ENCODE data around the gene ANKRD29. TPM values are rescaled to one million over a fixed set of nuclear protein-coding genes. Genes with fewer than 3 reads are reported as not detected.

Gene ANKRD29
- total RNA-seq, 2 experiments from 2014 or later = not detected

DNA sequence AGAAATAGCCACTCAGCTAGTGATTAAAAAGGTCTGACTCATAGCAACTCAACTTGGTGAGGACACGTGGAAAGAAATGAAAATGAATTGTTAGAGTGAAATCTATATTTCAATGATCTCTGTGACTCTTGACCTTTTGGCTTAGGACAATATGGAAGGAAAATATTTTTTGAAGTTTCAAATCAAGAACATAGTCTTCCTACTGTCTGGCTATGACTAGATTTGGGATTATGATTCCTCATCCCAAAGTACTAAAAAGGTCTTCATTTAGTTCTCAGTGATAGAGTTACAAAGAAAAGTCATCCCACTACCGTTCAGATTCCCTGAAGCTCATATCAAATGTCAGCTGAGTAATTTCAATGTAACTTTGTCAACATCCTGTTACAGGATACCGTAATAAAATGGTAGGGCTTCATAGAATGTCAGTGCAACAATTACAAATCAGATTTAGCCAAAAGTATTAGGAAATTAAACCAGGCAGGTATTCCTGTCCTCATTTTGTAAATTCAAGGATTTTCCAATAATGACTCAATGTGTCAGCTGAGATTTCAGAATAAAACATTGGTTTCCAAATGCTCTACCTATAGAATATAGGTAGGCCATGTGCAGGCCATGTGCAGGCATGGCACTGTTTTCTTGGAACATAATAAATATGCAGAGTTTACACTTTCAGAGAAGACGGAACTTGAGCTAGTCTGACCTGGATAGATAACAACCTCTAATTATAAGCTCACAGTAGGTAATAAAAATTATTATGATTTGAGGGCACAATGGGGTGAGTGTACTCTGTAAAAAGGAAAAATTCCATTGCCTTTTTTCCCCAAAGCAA, 36.0 kb downstream of the ANKRD29 start:
- no peak overlapping the region for H2AFZ ChIP-seq (ENCODE audit: low read length)
- no peak for DNase-seq (ENCODE audit: low spot score)
- no peaks in the 10 kb centered on the region for H3K9me2 ChIP-seq (ENCODE audit: insufficient read depth, low read length)
- no peak overlapping the region for H3K27ac ChIP-seq (ENCODE audit: low read depth, low read length, poor library complexity, severe bottlenecking)
- BruUV-seq (replicated peaks) = no TSS peak
- no peaks in the 10 kb centered on the region for H3K9me3 ChIP-seq (ENCODE audit: low read length)
- ChIA-PET POLR2A (interaction anchor here (0.6 to 0.9 kb wide), 2 partner anchors 12 to 658 kb away, joined by 3 read pairs; no protein-coding TSS in a partner anchor), CTCF (ENCODE audit: unreplicated experiment) (no interaction called here)
- H3K36me3 ChIP-seq (ENCODE audit: insufficient read depth, low read length) = no peaks in the 10 kb centered on the region
- H4K20me1 ChIP-seq (ENCODE audit: insufficient read depth, low read length) = no peaks in the 10 kb centered on the region
- no peaks in the 10 kb centered on the region for H3K4me1 ChIP-seq (ENCODE audit: insufficient read depth, low read length, poor library complexity, severe bottlenecking)
- intact Hi-C loops (cut with micrococcal nuclease; ENCODE audit: unreplicated experiment) = loop anchor here (10.0 kb wide), 1 partner anchor 378 kb away; no protein-coding TSS in a partner anchor
- TF ChIP-seq EZH2phosphoT487 (IDR thresholded peaks at IDR 0.05; ENCODE audit: borderline replicate concordance, low read depth, low read length) = no peak
- TF ChIP-seq, protein P1, sequence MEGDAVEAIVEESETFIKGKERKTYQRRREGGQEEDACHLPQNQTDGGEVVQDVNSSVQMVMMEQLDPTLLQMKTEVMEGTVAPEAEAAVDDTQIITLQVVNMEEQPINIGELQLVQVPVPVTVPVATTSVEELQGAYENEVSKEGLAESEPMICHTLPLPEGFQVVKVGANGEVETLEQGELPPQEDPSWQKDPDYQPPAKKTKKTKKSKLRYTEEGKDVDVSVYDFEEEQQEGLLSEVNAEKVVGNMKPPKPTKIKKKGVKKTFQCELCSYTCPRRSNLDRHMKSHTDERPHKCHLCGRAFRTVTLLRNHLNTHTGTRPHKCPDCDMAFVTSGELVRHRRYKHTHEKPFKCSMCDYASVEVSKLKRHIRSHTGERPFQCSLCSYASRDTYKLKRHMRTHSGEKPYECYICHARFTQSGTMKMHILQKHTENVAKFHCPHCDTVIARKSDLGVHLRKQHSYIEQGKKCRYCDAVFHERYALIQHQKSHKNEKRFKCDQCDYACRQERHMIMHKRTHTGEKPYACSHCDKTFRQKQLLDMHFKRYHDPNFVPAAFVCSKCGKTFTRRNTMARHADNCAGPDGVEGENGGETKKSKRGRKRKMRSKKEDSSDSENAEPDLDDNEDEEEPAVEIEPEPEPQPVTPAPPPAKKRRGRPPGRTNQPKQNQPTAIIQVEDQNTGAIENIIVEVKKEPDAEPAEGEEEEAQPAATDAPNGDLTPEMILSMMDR (conservative IDR thresholded peaks at IDR 0.05; ENCODE audit: low read length) = no peak
- no peak overlapping the region for H3K4me2 ChIP-seq (ENCODE audit: low read length)
- no peak overlapping the region for H3K4me3 ChIP-seq (ENCODE audit: low read depth, low read length, poor library complexity, severe bottlenecking)
- no peaks in the 10 kb centered on the region for H3K79me2 ChIP-seq (ENCODE audit: insufficient read depth, low read depth, low read length)

DNA sequence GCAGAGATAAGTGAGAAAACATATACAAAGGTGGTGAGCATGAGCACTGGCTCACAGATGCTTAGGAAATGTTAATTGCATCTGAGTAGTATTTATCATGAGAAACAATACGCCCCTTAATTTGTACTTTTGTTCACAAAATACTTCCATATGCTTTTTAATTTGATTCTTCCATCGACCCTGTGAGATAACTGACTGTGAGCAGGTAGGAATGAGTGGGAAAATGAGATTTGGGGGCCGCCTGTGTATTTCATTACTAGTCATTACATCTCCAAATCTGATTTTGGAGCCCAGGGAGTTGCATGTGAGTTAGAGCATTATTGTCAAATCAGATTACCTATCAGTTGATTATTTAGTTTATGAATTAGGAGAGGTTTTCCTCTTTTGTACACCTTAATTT, 39.7 kb downstream of the ANKRD29 start:
- no peak overlapping the region for H3K27ac ChIP-seq (ENCODE audit: low read depth, low read length, poor library complexity, severe bottlenecking)
- BruUV-seq (replicated peaks) = no TSS peak
- TF ChIP-seq, protein P1 (conservative IDR thresholded peaks at IDR 0.05; ENCODE audit: low read length) = no peak
- TF ChIP-seq EZH2phosphoT487 (IDR thresholded peaks at IDR 0.05; ENCODE audit: borderline replicate concordance, low read depth, low read length) = no peak
- H3K9me3 ChIP-seq (ENCODE audit: low read length) = no peaks in the 10 kb centered on the region
- intact Hi-C loops (cut with micrococcal nuclease; ENCODE audit: unreplicated experiment) = loop anchor here (5.0 to 10.0 kb wide), 2 partner anchors 79 to 382 kb away; no protein-coding TSS in a partner anchor
- no peak overlapping the region for H2AFZ ChIP-seq (ENCODE audit: low read length)
- ChIA-PET CTCF (ENCODE audit: unreplicated experiment) (no interaction called here), POLR2A (no interaction called here)
- H4K20me1 ChIP-seq (ENCODE audit: insufficient read depth, low read length) = no peaks in the 10 kb centered on the region
- DNase-seq (ENCODE audit: low spot score) = no peak
- no peaks in the 10 kb centered on the region for H3K9me2 ChIP-seq (ENCODE audit: insufficient read depth, low read length)
- H3K79me2 ChIP-seq (ENCODE audit: insufficient read depth, low read depth, low read length) = no peaks in the 10 kb centered on the region
- no peak overlapping the region for H3K4me3 ChIP-seq (ENCODE audit: low read depth, low read length, poor library complexity, severe bottlenecking)
- no peaks in the 10 kb centered on the region for H3K36me3 ChIP-seq (ENCODE audit: insufficient read depth, low read length)
- H3K4me2 ChIP-seq (ENCODE audit: low read length) = no peak overlapping the region
- no peaks in the 10 kb centered on the region for H3K4me1 ChIP-seq (ENCODE audit: insufficient read depth, low read length, poor library complexity, severe bottlenecking)

DNA sequence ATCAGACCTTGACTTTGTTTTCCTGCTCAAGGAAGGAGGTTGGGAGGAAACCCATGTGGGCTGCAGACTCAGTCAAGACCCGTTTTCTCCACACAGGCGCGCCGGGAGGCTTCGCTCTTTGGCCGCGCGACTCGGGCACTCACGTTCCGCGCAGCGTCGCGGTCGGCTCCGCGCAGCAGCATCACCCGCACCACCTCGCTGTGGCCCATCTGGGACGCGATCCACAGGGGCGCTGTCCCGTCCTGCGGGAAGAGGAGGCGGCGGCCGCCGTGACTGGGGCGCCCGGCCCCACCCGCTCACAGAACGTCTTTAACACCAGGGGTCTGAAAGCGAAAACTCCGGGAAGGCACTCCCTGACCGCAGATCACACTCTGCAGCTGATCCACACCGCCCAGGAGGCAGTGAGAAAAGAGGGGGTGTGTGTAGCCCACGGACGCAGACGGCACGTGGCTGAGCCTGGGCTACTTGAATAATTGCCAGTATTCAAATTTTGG, 43.3 kb downstream of the ANKRD29 start:
- BruUV-seq (replicated peaks) = no TSS peak
- H4K20me1 ChIP-seq (ENCODE audit: insufficient read depth, low read length) = no peaks in the 10 kb centered on the region
- H3K79me2 ChIP-seq (ENCODE audit: insufficient read depth, low read depth, low read length) = no peaks in the 10 kb centered on the region
- H3K9me3 ChIP-seq (ENCODE audit: low read length) = no peaks in the 10 kb centered on the region
- no peak for DNase-seq (ENCODE audit: low spot score)
- H3K27ac ChIP-seq (ENCODE audit: low read depth, low read length, poor library complexity, severe bottlenecking) = no peak overlapping the region
- ChIA-PET POLR2A (interaction anchor here (0.7 kb wide), 1 partner anchor 70 kb away, joined by 3 read pairs; no protein-coding TSS in a partner anchor), CTCF (ENCODE audit: unreplicated experiment) (no interaction called here)
- no peaks in the 10 kb centered on the region for H3K4me1 ChIP-seq (ENCODE audit: insufficient read depth, low read length, poor library complexity, severe bottlenecking)
- TF ChIP-seq EZH2phosphoT487 (IDR thresholded peaks at IDR 0.05; ENCODE audit: borderline replicate concordance, low read depth, low read length) = no peak
- TF ChIP-seq, protein P1 (conservative IDR thresholded peaks at IDR 0.05; ENCODE audit: low read length) = no peak
- H3K9me2 ChIP-seq (ENCODE audit: insufficient read depth, low read length) = no peaks in the 10 kb centered on the region
- H3K4me2 ChIP-seq (ENCODE audit: low read length) = no peak overlapping the region
- intact Hi-C loops (cut with micrococcal nuclease; ENCODE audit: unreplicated experiment) = no loop called here
- no peak overlapping the region for H3K4me3 ChIP-seq (ENCODE audit: low read depth, low read length, poor library complexity, severe bottlenecking)
- H3K36me3 ChIP-seq (ENCODE audit: insufficient read depth, low read length) = no peaks in the 10 kb centered on the region
- no peak overlapping the region for H2AFZ ChIP-seq (ENCODE audit: low read length)

Measured in OCI-LY7 (cell line).